ENCODE results near the gene ANXA10. TPM values are rescaled to one million over a fixed set of nuclear protein-coding genes. Genes with fewer than 3 reads are reported as not detected.

Gene ANXA10
- polyA plus RNA-seq, 1 donor (not counting 4 experiments of a cell fraction or from before 2014, with no cell fraction given): not detected

- dilution Hi-C loops (cut with MboI; ENCODE audit: extremely low pct_ligation_motif_present, low sequenced_read_pairs): no loop called here
- no peaks in the 10 kb centered on the region for H4K20me1 ChIP-seq (ENCODE audit: control insufficient read depth, extremely low read depth, insufficient read depth, low read length)
- H3K27me3 ChIP-seq (ENCODE audit: control insufficient read depth, extremely low read depth, insufficient read depth, low read length): no peaks in the 10 kb centered on the region
- peaks cover 3% of the 10 kb centered on the region for H3K4me1 ChIP-seq (ENCODE audit: control insufficient read depth, extremely low read depth, insufficient read depth, low read length)
- no peaks in the 10 kb centered on the region for H3K79me2 ChIP-seq (ENCODE audit: control insufficient read depth, insufficient read depth, low read length)
- no peaks in the 10 kb centered on the region for H3K9me3 ChIP-seq (ENCODE audit: control insufficient read depth, low read depth, low read length)
- H3K9ac ChIP-seq (ENCODE audit: control insufficient read depth, extremely low read depth, insufficient read depth, low read length): no peak overlapping the region
- H3K4me3 ChIP-seq (ENCODE audit: control insufficient read depth in 2 of 3, extremely low read depth in 1 of 3, insufficient read depth in 2 of 3, low read depth in 1 of 3, low read length in 3 of 3): no peak overlapping the region
- H3K27ac ChIP-seq (ENCODE audit: control insufficient read depth, insufficient read depth, low read length): no peak overlapping the region
- TF ChIP-seq EZH2 (IDR thresholded peaks at IDR 0.05; ENCODE audit: low read length) (no peak), CTCF (optimal IDR thresholded peaks at IDR 0.05 in 1 of 3, IDR thresholded peaks at IDR 0.05 in 1 of 3, conservative IDR thresholded peaks at IDR 0.05 in 1 of 3; ENCODE audit: extremely low read depth in 1 of 3, insufficient read depth in 2 of 3, low read length in 3 of 3) (no peak)
- H2AFZ ChIP-seq (ENCODE audit: control insufficient read depth, low read length): no peak overlapping the region
- FAIRE-seq: no peak
- no peak for DNase-seq (ENCODE audit: low read depth, low spot score)
- no peaks in the 10 kb centered on the region for H3K9me1 ChIP-seq (ENCODE audit: control insufficient read depth, extremely low read depth, insufficient read depth, low read length)
- H3K4me2 ChIP-seq (ENCODE audit: control insufficient read depth, extremely low read depth, insufficient read depth, low read depth, low read length): no peak overlapping the region
- no peaks in the 10 kb centered on the region for H3K36me3 ChIP-seq (ENCODE audit: control insufficient read depth in 2 of 2, extremely low read depth in 1 of 2, insufficient read depth in 2 of 2, low read length in 2 of 2)
Observed at GRCh38 chr4:168150420-168151050, 58.2 kb downstream of the ANXA10 start.

GRCh38 chr4:168151327-168151726 is 59.0 kb downstream of the ANXA10 start:
- FAIRE-seq (no peak), DNase-seq (ENCODE audit: low read depth, low spot score) (no peak)
- Histone ChIP-seq H3K27me3 (ENCODE audit: control insufficient read depth, extremely low read depth, insufficient read depth, low read length) (no peaks in the 10 kb centered on the region), H4K20me1 (ENCODE audit: control insufficient read depth, extremely low read depth, insufficient read depth, low read length) (no peaks in the 10 kb centered on the region), H3K4me2 (ENCODE audit: control insufficient read depth, extremely low read depth, insufficient read depth, low read depth, low read length) (no peak overlapping the region), H3K9me3 (ENCODE audit: control insufficient read depth, low read depth, low read length) (no peaks in the 10 kb centered on the region), H3K9me1 (ENCODE audit: control insufficient read depth, extremely low read depth, insufficient read depth, low read length) (no peaks in the 10 kb centered on the region), H3K27ac (ENCODE audit: control insufficient read depth, insufficient read depth, low read length) (no peak overlapping the region), H3K36me3 (ENCODE audit: control insufficient read depth in 2 of 2, extremely low read depth in 1 of 2, insufficient read depth in 2 of 2, low read length in 2 of 2) (no peaks in the 10 kb centered on the region), H3K79me2 (ENCODE audit: control insufficient read depth, insufficient read depth, low read length) (no peaks in the 10 kb centered on the region), H2AFZ (ENCODE audit: control insufficient read depth, low read length) (no peak overlapping the region), H3K4me3 (ENCODE audit: control insufficient read depth in 2 of 3, extremely low read depth in 1 of 3, insufficient read depth in 2 of 3, low read depth in 1 of 3, low read length in 3 of 3) (no peak overlapping the region), H3K9ac (ENCODE audit: control insufficient read depth, extremely low read depth, insufficient read depth, low read length) (no peak overlapping the region), H3K4me1 (ENCODE audit: control insufficient read depth, extremely low read depth, insufficient read depth, low read length) (peaks cover 3% of the 10 kb centered on the region)
- TF ChIP-seq CTCF (optimal IDR thresholded peaks at IDR 0.05 in 1 of 3, IDR thresholded peaks at IDR 0.05 in 1 of 3, conservative IDR thresholded peaks at IDR 0.05 in 1 of 3; ENCODE audit: extremely low read depth in 1 of 3, insufficient read depth in 2 of 3, low read length in 3 of 3): no peak
- TF ChIP-seq EZH2 (IDR thresholded peaks at IDR 0.05; ENCODE audit: low read length): no peak
- dilution Hi-C loops (cut with MboI; ENCODE audit: extremely low pct_ligation_motif_present, low sequenced_read_pairs): no loop called here
